Suprapubic skin (tissue), 4 donors: ENCODE data around the gene ASXL3. TPM values are rescaled to one million over a fixed set of nuclear protein-coding genes. Genes with fewer than 3 reads are reported as not detected.

Experiments used
- DNase-seq, 2 donors: peaks; one replicate each; pipeline ENCODE4 v3.0.0-alpha.2; 2019; ENCODE audit warnings: low spot score in 2 of 2
- H3K27ac ChIP-seq: fragments of 200-600 bp; sonication (generic); one replicate; pipeline ENCODE4 v1.5.1; 2019
- H3K27me3 ChIP-seq: fragments of 200-600 bp; sonication (generic); one replicate; pipeline ENCODE4 v1.5.1; 2019
- H3K36me3 ChIP-seq: fragments of 200-600 bp; sonication (generic); one replicate; pipeline ENCODE4 v1.5.1; 2019
- H3K4me1 ChIP-seq: fragments of 200-600 bp; sonication (generic); one replicate; pipeline ENCODE4 v1.5.1; 2019
- H3K4me3 ChIP-seq: fragments of 200-600 bp; sonication (generic); one replicate; pipeline ENCODE4 v1.5.1; 2019; ENCODE audit warnings: mild to moderate bottlenecking
- H3K9me3 ChIP-seq: fragments of 200-600 bp; sonication (generic); one replicate; pipeline ENCODE4 v1.5.1; 2019
- EP300 ChIP-seq: sonication (generic); formaldehyde crosslinking; IDR thresholded peaks from one replicate; pipeline ENCODE4 v1.6.1; 2017; ENCODE audit warnings: antibody characterized with exemption
- POLR2A ChIP-seq, 2 donors: fragments of 450-650 bp; IDR thresholded peaks; one replicate each; pipeline ENCODE4 v1.6.1; 2017; ENCODE audit warnings: antibody characterized with exemption in 2 of 2, mild to moderate bottlenecking in 2 of 2, moderate library complexity in 2 of 2
- POLR2AphosphoS5 ChIP-seq, 3 donors: sonication (generic); formaldehyde crosslinking; IDR thresholded peaks; one replicate each; pipeline ENCODE4 v1.6.1; 2017; ENCODE audit warnings: antibody characterized with exemption in 3 of 3
- WGBS: methylation state at CpG from one replicate; pipeline ENCODE4 v1.1.5; 2018; 5-methylcytosine and 5-hydroxymethylcytosine counted together
- total RNA-seq, 4 donors: library from RNA; depleted of rRNA; stranded (reverse); fragments of >200 nt; gene quantifications; one replicate each; pipeline ENCODE4 v1.1.0, GENCODE V29; 2016
- TF ChIP-seq, protein P1 (sequence below), 2 donors: fragments of 200-600 bp in 1 of 2; fragments of 450-650 bp in 1 of 2; sonication (generic) in 1 of 2; IDR thresholded peaks; one replicate each; pipeline ENCODE4 v1.5.1; 2016 to 2019; ENCODE audit warnings: antibody characterized with exemption in 2 of 2, mild to moderate bottlenecking in 1 of 2, moderate library complexity in 1 of 2

Gene ASXL3
- total RNA-seq, 4 donors from 2014 or later = 0.10 to 2.0 (median 0.70) TPM

DNA sequence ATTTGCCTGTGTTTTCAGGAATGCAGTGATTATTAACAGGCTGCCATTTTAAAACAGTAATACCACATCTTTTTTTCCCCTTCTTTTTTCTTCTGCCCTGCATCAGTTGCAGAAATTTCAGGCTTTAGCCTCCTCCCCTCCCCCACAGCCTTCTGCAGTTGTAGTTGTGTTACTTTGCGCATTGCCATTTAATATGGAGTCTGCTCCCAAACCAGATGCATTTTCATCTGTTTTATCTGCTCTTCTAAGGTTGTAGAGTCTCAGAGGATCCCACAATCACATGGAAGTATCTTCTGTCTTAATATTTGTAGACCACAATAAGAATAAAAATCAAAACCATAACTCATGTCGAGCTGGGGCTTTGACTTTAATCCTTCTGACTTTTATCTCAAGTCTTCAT, 3.8 kb downstream of the ASXL3 start:
- Histone ChIP-seq H3K27ac (no peak overlapping the region), H3K36me3 (no peaks in the 10 kb centered on the region), H3K4me3 (no peak overlapping the region), H3K4me1 (peaks cover 12% of the 10 kb centered on the region), H3K9me3 (no peaks in the 10 kb centered on the region), H3K27me3 (peaks cover 8% of the 10 kb centered on the region)
- WGBS = 66% methylated on average over 2 of the region's 2 CpGs
- no peak for TF ChIP-seq EP300
- no peak for TF ChIP-seq POLR2AphosphoS5 (IDR thresholded peaks at IDR 0.05)
- TF ChIP-seq, protein P1, sequence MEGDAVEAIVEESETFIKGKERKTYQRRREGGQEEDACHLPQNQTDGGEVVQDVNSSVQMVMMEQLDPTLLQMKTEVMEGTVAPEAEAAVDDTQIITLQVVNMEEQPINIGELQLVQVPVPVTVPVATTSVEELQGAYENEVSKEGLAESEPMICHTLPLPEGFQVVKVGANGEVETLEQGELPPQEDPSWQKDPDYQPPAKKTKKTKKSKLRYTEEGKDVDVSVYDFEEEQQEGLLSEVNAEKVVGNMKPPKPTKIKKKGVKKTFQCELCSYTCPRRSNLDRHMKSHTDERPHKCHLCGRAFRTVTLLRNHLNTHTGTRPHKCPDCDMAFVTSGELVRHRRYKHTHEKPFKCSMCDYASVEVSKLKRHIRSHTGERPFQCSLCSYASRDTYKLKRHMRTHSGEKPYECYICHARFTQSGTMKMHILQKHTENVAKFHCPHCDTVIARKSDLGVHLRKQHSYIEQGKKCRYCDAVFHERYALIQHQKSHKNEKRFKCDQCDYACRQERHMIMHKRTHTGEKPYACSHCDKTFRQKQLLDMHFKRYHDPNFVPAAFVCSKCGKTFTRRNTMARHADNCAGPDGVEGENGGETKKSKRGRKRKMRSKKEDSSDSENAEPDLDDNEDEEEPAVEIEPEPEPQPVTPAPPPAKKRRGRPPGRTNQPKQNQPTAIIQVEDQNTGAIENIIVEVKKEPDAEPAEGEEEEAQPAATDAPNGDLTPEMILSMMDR (IDR thresholded peaks at IDR 0.05) = no peak
- no peak for TF ChIP-seq POLR2A (IDR thresholded peaks at IDR 0.05)
- DNase-seq = no peak

DNA sequence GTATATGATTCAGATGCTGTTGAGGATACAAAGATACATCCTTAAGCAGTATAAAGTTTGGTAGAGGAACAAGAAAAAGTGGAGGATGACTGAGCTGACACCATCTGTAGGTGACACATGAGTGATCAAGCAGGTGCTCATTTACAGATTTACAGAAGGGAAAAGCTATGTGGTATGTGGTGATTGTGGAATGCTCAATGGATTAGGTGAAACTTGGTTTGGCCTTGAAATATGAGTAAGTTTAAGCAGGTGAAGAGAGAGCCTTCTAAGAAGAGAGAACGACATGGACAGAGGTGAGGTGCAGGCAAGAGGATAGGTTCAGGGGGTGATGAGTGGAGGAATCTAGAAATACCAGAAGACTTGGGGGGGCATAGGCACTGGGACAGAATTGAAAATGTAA, 5.9 kb downstream of the ASXL3 start:
- Histone ChIP-seq H3K27ac (no peak overlapping the region), H3K36me3 (no peaks in the 10 kb centered on the region), H3K9me3 (no peaks in the 10 kb centered on the region), H3K27me3 (no peaks in the 10 kb centered on the region), H3K4me1 (peaks cover 3% of the 10 kb centered on the region), H3K4me3 (no peak overlapping the region)
- no peak for DNase-seq
- TF ChIP-seq POLR2A (IDR thresholded peaks at IDR 0.05) (no peak), POLR2AphosphoS5 (IDR thresholded peaks at IDR 0.05) (no peak), EP300 (no peak)
- TF ChIP-seq, protein P1 (IDR thresholded peaks at IDR 0.05) = no peak
- 91% methylated on average over 1 of the region's 1 CpG for WGBS

DNA sequence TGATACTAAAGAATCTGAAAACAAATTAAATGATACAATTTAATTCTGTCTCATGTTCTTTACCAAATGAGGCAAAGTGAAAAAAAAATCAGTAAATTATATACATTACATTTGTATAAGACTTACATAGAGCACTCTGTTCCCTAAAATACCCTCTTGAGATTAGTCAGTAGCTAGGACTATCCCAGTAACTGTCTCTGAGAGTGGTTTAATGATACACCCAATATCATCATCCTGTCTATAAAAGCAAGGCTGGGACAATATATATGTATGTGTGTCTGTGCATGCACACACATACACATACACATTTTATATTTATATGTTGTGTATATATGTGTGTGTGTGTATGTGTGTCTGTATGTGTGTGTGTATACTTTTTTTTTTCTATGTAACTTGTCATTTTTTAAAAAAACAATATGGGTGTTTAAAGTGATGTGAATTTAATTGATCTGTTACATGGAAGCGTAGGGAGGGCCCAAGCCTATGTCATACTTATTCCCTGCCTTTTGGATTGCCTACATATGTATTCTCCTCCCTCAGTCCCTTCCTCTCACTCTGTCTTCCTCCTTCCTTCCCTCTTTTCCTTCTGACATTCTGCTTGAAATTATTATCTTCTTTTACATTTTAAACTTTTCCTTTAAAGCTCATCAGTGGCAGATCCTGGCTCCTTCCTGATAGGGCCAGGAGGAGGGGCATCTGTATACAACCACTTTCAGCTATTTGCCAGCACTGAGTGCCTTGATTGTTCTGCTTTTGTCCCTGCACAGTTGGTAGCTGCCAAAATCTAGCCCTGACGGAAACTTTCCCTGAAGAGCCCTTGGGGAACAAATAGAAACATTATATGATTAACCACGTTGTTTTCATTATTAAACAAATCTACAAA, 6.8 kb downstream of the ASXL3 start:
- Histone ChIP-seq H3K9me3 (no peaks in the 10 kb centered on the region), H3K27ac (no peak overlapping the region), H3K27me3 (no peaks in the 10 kb centered on the region), H3K4me3 (no peak overlapping the region), H3K4me1 (no peaks in the 10 kb centered on the region), H3K36me3 (no peaks in the 10 kb centered on the region)
- WGBS = 45% methylated on average over 3 of the region's 3 CpGs
- TF ChIP-seq, protein P1 (IDR thresholded peaks at IDR 0.05) = no peak
- no peak for TF ChIP-seq POLR2A (IDR thresholded peaks at IDR 0.05)
- no peak for TF ChIP-seq EP300
- TF ChIP-seq POLR2AphosphoS5 (IDR thresholded peaks at IDR 0.05) = no peak
- no peak for DNase-seq

DNA sequence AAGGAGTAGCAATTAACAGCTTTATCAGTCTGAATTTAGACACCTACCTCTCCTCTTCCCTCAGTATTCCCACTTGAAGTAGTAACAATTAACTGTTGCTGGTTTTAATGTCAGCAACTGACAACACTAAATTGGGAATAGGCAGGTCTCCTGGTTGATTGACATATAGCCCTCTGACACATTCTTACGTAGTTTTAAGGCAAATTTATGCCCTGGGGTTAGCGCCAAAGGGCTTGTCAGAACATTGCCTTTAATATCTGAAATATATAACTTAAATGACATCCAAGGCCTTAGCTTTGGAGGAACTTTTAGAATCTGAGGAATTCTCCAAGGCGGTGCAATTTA, 7.4 kb downstream of the ASXL3 start:
- no peaks in the 10 kb centered on the region for H3K4me1 ChIP-seq
- no peak overlapping the region for H3K27ac ChIP-seq
- WGBS = 70% methylated on average over 3 of the region's 3 CpGs
- no peaks in the 10 kb centered on the region for H3K36me3 ChIP-seq
- DNase-seq = no peak
- TF ChIP-seq POLR2A (IDR thresholded peaks at IDR 0.05) (no peak), EP300 (no peak), POLR2AphosphoS5 (IDR thresholded peaks at IDR 0.05) (no peak)
- TF ChIP-seq, protein P1 (IDR thresholded peaks at IDR 0.05) = no peak
- no peaks in the 10 kb centered on the region for H3K27me3 ChIP-seq
- no peaks in the 10 kb centered on the region for H3K9me3 ChIP-seq
- no peak overlapping the region for H3K4me3 ChIP-seq

DNA sequence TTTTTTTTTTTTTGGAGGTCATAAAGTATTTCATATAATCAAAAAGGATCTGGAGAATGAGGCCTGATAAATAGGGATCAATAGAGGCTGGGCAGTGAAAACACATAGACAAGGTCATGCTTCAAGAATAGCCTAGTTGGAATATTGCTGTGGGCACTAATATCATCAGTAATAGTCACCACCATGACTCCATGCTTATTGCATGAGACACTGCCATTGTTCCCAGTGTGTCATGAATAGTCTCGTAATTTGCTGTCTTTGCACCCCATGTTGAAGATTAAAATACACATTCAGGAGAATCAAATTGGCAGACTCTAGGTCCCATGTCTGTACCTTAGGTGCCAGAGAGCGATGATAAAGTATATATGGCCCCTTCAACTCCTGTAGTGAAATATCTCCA, 10.3 kb downstream of the ASXL3 start:
- no peak for DNase-seq
- no peaks in the 10 kb centered on the region for H3K9me3 ChIP-seq
- H3K4me3 ChIP-seq = no peak overlapping the region
- no peaks in the 10 kb centered on the region for H3K27me3 ChIP-seq
- H3K27ac ChIP-seq = no peak overlapping the region
- no peaks in the 10 kb centered on the region for H3K4me1 ChIP-seq
- WGBS = 97% methylated on average over 2 of the region's 2 CpGs
- no peaks in the 10 kb centered on the region for H3K36me3 ChIP-seq
- no peak for TF ChIP-seq POLR2AphosphoS5 (IDR thresholded peaks at IDR 0.05)
- no peak for TF ChIP-seq EP300
- TF ChIP-seq, protein P1 (IDR thresholded peaks at IDR 0.05) = no peak
- TF ChIP-seq POLR2A (IDR thresholded peaks at IDR 0.05) = no peak
